Ovary (tissue), 9 donors: Measurements from ENCODE around the gene ACSL3. TPM values are rescaled to one million over a fixed set of nuclear protein-coding genes. Genes with fewer than 3 reads are reported as not detected.

ENCODE experiments used
- DNase-seq, 5 donors: peaks; one replicate each; pipeline ENCODE4 v3.0.0-alpha.2; 2019 to 2020
- H3K27ac ChIP-seq, 2 donors: fragments of 200-600 bp; one replicate each; pipeline versions ENCODE4 v1.5.1 to v1.8.0; 2019 to 2022
- H3K27me3 ChIP-seq: fragments of 200-600 bp; one replicate; pipeline ENCODE4 v1.8.0; 2022
- H3K36me3 ChIP-seq: fragments of 200-600 bp; sonication (generic); one replicate; pipeline ENCODE4 v1.5.1; 2019
- H3K4me1 ChIP-seq: one replicate; pipeline ENCODE4 v1.8.1; 2013; ENCODE audit warnings: mild to moderate bottlenecking, moderate library complexity; ENCODE audit not compliant: insufficient read depth
- H3K4me3 ChIP-seq: fragments of 200-600 bp; sonication (generic); one replicate; pipeline ENCODE4 v1.5.1; 2017
- H3K9me3 ChIP-seq, 2 donors: fragments of 200-600 bp in 1 of 2; sonication (generic) in 1 of 2; one replicate each; pipeline versions ENCODE4 v1.5.1 to v1.8.1; 2013 to 2019; ENCODE audit warnings: mild to moderate bottlenecking in 1 of 2, moderate library complexity in 1 of 2
- EP300 ChIP-seq: sonication (generic); formaldehyde crosslinking; IDR thresholded peaks from one replicate; pipeline ENCODE4 v1.6.1; 2017; ENCODE audit warnings: antibody characterized with exemption
- POLR2A ChIP-seq: fragments of 450-650 bp; IDR thresholded peaks from one replicate; pipeline ENCODE4 v1.6.1; 2017; ENCODE audit warnings: antibody characterized with exemption, mild to moderate bottlenecking, moderate library complexity
- WGBS, 3 donors: extraction: QIAGEN DNeasy Blood & Tissue Kit in 1 of 3; methylation state at CpG; one replicate each; pipeline versions ENCODE4 v1.1.5 to v1.1.7; 2013 to 2017; 5-methylcytosine and 5-hydroxymethylcytosine counted together
- intact Hi-C, 4 donors: fragments of 100-400 bp; cut with DNase I; formaldehyde crosslinking; loops; one replicate each; pipeline versions ENCODE4 v1.11.0 to v1.15.1; 2022 to 2023
- polyA plus RNA-seq, 2 donors: library from polyadenylated mRNA; stranded (reverse); fragments of 200-250 nt in 1 of 2; fragments of 350-450 nt in 1 of 2; fragmentation: Illumina TruSeq in 1 of 2; extraction: RNeasy Lipid Tissue Mini Kit (QIAGEN cat#74804) in 1 of 2; gene quantifications; one replicate each; pipeline ENCODE4 v1.2.3, GENCODE V29; 2013 to 2014
- total RNA-seq, 7 donors: library from RNA; depleted of rRNA in 2 of 7; stranded (reverse); fragments of >200 nt in 2 of 7; fragmentation: NEBNext Ultra II Directional in 3 of 7; extraction: Animal tissue kit (Norgen Biotek cat#: 25700) in 3 of 7; gene quantifications; one replicate each; pipeline versions ENCODE4 v1.1.0 to v1.2.4, GENCODE V29; 2016 to 2023
- TF ChIP-seq, protein P1 (sequence below), 3 donors: fragments of 450-650 bp in 2 of 3; fragments of 200-600 bp in 1 of 3; IDR thresholded peaks; one replicate each; pipeline versions ENCODE4 v1.5.1 to v1.8.0; 2016 to 2022; ENCODE audit warnings: antibody characterized with exemption in 3 of 3, mild to moderate bottlenecking in 1 of 3
- donor health status: DM: no; HTN: no; CAD: no; lungs with moderate emphysema.
- donor health status: DM: no; HTN: no; CAD: no.
- donor health status: Bipolar disorder and iron deficiency.
- donor health status: DM: yes; HTN: yes; CAD: no.
- donor health status: DM: no; HTN: no; CAD: no.
- donor health status: DM: yes; HTN: yes; CAD: no.

ACSL3 gene
- total and polyA plus RNA-seq, 9 donors: 14.0 to 85.1 (median 46.0) TPM

GRCh38 chr2:222861411-222862105 lies 722 bp downstream of the ACSL3 start:
- H3K27me3 ChIP-seq: no peaks in the 10 kb centered on the region
- 0 to 1% (median 0%) methylated on average over 36 to 42 of the region's 42 CpGs for WGBS, 3 donors
- peak; percentile 34 to 70 (median 51) for DNase-seq
- no peaks in the 10 kb centered on the region for H3K9me3 ChIP-seq
- TF ChIP-seq EP300: no peak
- TF ChIP-seq POLR2A: no peak
- TF ChIP-seq, protein P1, sequence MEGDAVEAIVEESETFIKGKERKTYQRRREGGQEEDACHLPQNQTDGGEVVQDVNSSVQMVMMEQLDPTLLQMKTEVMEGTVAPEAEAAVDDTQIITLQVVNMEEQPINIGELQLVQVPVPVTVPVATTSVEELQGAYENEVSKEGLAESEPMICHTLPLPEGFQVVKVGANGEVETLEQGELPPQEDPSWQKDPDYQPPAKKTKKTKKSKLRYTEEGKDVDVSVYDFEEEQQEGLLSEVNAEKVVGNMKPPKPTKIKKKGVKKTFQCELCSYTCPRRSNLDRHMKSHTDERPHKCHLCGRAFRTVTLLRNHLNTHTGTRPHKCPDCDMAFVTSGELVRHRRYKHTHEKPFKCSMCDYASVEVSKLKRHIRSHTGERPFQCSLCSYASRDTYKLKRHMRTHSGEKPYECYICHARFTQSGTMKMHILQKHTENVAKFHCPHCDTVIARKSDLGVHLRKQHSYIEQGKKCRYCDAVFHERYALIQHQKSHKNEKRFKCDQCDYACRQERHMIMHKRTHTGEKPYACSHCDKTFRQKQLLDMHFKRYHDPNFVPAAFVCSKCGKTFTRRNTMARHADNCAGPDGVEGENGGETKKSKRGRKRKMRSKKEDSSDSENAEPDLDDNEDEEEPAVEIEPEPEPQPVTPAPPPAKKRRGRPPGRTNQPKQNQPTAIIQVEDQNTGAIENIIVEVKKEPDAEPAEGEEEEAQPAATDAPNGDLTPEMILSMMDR (IDR thresholded peaks at IDR 0.05): no peak
- peak overlapping the region; percentile 80 to 93 for H3K27ac ChIP-seq
- peak overlapping the region; percentile 80 for H3K4me3 ChIP-seq
- intact Hi-C loops: loop anchor here in 1 of 4 donors (10.0 kb wide), 1 partner anchor 193 kb away; the partner anchor contains the start of gene KCNE4
- H3K4me1 ChIP-seq: peaks cover 13% of the 10 kb centered on the region
- no peaks in the 10 kb centered on the region for H3K36me3 ChIP-seq

GRCh38 chr2:222862106-222862908 lies 1.5 kb downstream of the ACSL3 start:
- WGBS, 3 donors: 17% methylated on average over 7 of the region's 7 CpGs
- Histone ChIP-seq H3K4me1 (peaks cover 13% of the 10 kb centered on the region), H3K27ac (no peak overlapping the region), H3K27me3 (no peaks in the 10 kb centered on the region), H3K9me3 (no peaks in the 10 kb centered on the region), H3K36me3 (no peaks in the 10 kb centered on the region), H3K4me3 (peak overlapping the region; percentile 80)
- intact Hi-C loops: loop anchor here in 1 of 4 donors (10.0 kb wide), 1 partner anchor 192 kb away; the partner anchor contains the start of gene KCNE4
- no peak for DNase-seq
- TF ChIP-seq EP300 (no peak), POLR2A (no peak)
- TF ChIP-seq, protein P1 (IDR thresholded peaks at IDR 0.05): no peak

- Histone ChIP-seq H3K36me3 (no peaks in the 10 kb centered on the region), H3K4me1 (peaks cover 13% of the 10 kb centered on the region), H3K27ac (no peak overlapping the region), H3K9me3 (no peaks in the 10 kb centered on the region), H3K4me3 (no peak overlapping the region), H3K27me3 (no peaks in the 10 kb centered on the region)
- intact Hi-C loops: loop anchor here in 1 of 4 donors (10.0 kb wide), 1 partner anchor 192 kb away; the partner anchor contains the start of gene KCNE4
- DNase-seq: no peak
- WGBS, 3 donors: 69 to 78% (median 73%) methylated on average over 6 of the region's 6 CpGs
- TF ChIP-seq EP300 (no peak), POLR2A (no peak)
- TF ChIP-seq, protein P1 (IDR thresholded peaks at IDR 0.05): no peak
Observed at GRCh38 chr2:222862909-222863544, 2.2 kb downstream of the ACSL3 start.

GRCh38 chr2:222864296-222864695 lies 3.5 kb downstream of the ACSL3 start:
- WGBS, 3 donors: 58 to 69% (median 68%) methylated on average over 3 of the region's 3 CpGs
- intact Hi-C loops: loop anchor here in 1 of 4 donors (10.0 kb wide), 1 partner anchor 191 kb away; the partner anchor contains the start of gene KCNE4
- Histone ChIP-seq H3K9me3 (no peaks in the 10 kb centered on the region), H3K36me3 (no peaks in the 10 kb centered on the region), H3K4me3 (no peak overlapping the region), H3K27me3 (no peaks in the 10 kb centered on the region), H3K27ac (no peak overlapping the region), H3K4me1 (peaks cover 15% of the 10 kb centered on the region)
- TF ChIP-seq, protein P1 (IDR thresholded peaks at IDR 0.05): no peak
- no peak for TF ChIP-seq POLR2A
- no peak for TF ChIP-seq EP300
- DNase-seq: peak in 2 of 5 donors; percentile 22 to 28
